KMS-11 (cell line): ENCODE measurements around the gene OGG1.
"Not testable (repeated sequence)": the region's sequence is repeated elsewhere in the genome, so short reads cannot be mapped to it uniquely, and the experiment has no call there.

Experiments used
- H2AFZ ChIP-seq: fragments of 200-600 bp; sonication (generic); 2 replicates; pipeline ENCODE4 v1.6.1; 2016; ENCODE audit warnings: antibody characterized with exemption, mixed run types, low read depth
- H3K27ac ChIP-seq: fragments of 200-600 bp; sonication (generic); 2 replicates; pipeline ENCODE4 v1.6.1; 2016; ENCODE audit warnings: mild to moderate bottlenecking, mixed run types
- H3K27me3 ChIP-seq: fragments of 200-600 bp; sonication (generic); 2 replicates; pipeline ENCODE4 v1.6.1; 2017; ENCODE audit warnings: mild to moderate bottlenecking, low read depth, mixed run types, moderate library complexity; ENCODE audit not compliant: insufficient read depth
- H3K36me3 ChIP-seq: fragments of 200-600 bp; sonication (generic); 2 replicates; pipeline ENCODE4 v1.6.1; 2017; ENCODE audit warnings: mild to moderate bottlenecking, mixed run types; ENCODE audit not compliant: insufficient read depth
- H3K4me1 ChIP-seq: fragments of 200-600 bp; sonication (generic); 2 replicates; pipeline ENCODE4 v1.6.1; 2016; ENCODE audit warnings: mild to moderate bottlenecking, low read depth, mixed run types; ENCODE audit not compliant: poor library complexity, severe bottlenecking
- H3K4me2 ChIP-seq: fragments of 200-600 bp; sonication (generic); 2 replicates; pipeline ENCODE4 v1.7.0; 2016; ENCODE audit warnings: mild to moderate bottlenecking, mixed run types
- H3K4me3 ChIP-seq: fragments of 200-600 bp; sonication (generic); IDR thresholded peaks from 2 replicates; pipeline ENCODE4 v1.6.1; 2017; ENCODE audit warnings: low read depth, low read length, mixed read lengths; ENCODE audit not compliant: insufficient read depth
- H3K79me2 ChIP-seq: fragments of 200-600 bp; sonication (generic); 2 replicates; pipeline ENCODE4 v1.6.1; 2016; ENCODE audit warnings: low read depth, mixed run types; ENCODE audit not compliant: insufficient read depth
- H3K9ac ChIP-seq: fragments of 200-600 bp; sonication (generic); 2 replicates; pipeline ENCODE4 v1.6.1; 2016; ENCODE audit warnings: mild to moderate bottlenecking, mixed run types
- H4K20me1 ChIP-seq: fragments of 200-600 bp; sonication (generic); 2 replicates; pipeline ENCODE4 v1.6.1; 2016; ENCODE audit warnings: mild to moderate bottlenecking, mixed run types; ENCODE audit not compliant: insufficient read depth
- CTCF ChIP-seq: fragments of 200-600 bp; sonication (generic); conservative IDR thresholded peaks from 2 replicates; pipeline ENCODE4 v1.6.1; 2017; ENCODE audit warnings: low read depth, mild to moderate bottlenecking, antibody characterized with exemption, low read length, moderate library complexity, mixed read lengths

OGG1 gene

GRCh38 chr3:9769012-9769411 lies 19.3 kb downstream of the OGG1 start:
- H3K4me1 ChIP-seq: no peaks in the 10 kb centered on the region
- H3K9ac ChIP-seq: no peak overlapping the region; the same call in 1 of the 2 replicates
- no peak for TF ChIP-seq CTCF
- no peak overlapping the region for H3K4me3 ChIP-seq
- no peak overlapping the region for H2AFZ ChIP-seq
- no peaks in the 10 kb centered on the region for H3K79me2 ChIP-seq
- H4K20me1 ChIP-seq: no peaks in the 10 kb centered on the region
- no peak overlapping the region for H3K27ac ChIP-seq
- H3K36me3 ChIP-seq: no peaks in the 10 kb centered on the region
- H3K27me3 ChIP-seq: no peaks in the 10 kb centered on the region
- peak overlapping the region; percentile 34; the same call in 1 of the 2 replicates for H3K4me2 ChIP-seq

GRCh38 chr3:9769426-9770275 lies 19.9 kb downstream of the OGG1 start, which contains the start of gene CAMK1:
Gene CAMK1 (minus strand): TSS chr3:9769947. CDS start chr3:9767749, 2,198 bp downstream.
- no peak within 1 kb of the TSS for H3K4me3 ChIP-seq
- H3K4me1 ChIP-seq: no peaks in the 10 kb centered on the region
- no peak for TF ChIP-seq CTCF
- H3K9ac ChIP-seq: peak within 1 kb of the TSS; percentile 53
- H3K36me3 ChIP-seq: no peaks in the 10 kb centered on the region
- H3K4me2 ChIP-seq: peak within 1 kb of the TSS; percentile 34; the same call in 1 of the 2 replicates
- no peaks in the 10 kb centered on the region for H4K20me1 ChIP-seq
- peak within 1 kb of the TSS; percentile 67 for H2AFZ ChIP-seq
- H3K79me2 ChIP-seq: no peaks in the 10 kb centered on the region
- no peaks in the 10 kb centered on the region for H3K27me3 ChIP-seq
- no peak within 1 kb of the TSS for H3K27ac ChIP-seq

GRCh38 chr3:9770276-9770812 lies 20.6 kb downstream of the OGG1 start:
- H3K9ac ChIP-seq: peak overlapping the region; percentile 53
- no peaks in the 10 kb centered on the region for H3K4me1 ChIP-seq
- H2AFZ ChIP-seq: peak overlapping the region; percentile 67
- H3K4me3 ChIP-seq: no peak overlapping the region
- H3K4me2 ChIP-seq: peak overlapping the region; percentile 34; the same call in 1 of the 2 replicates
- H3K27me3 ChIP-seq: no peaks in the 10 kb centered on the region
- H4K20me1 ChIP-seq: no peaks in the 10 kb centered on the region
- H3K27ac ChIP-seq: no peak overlapping the region
- H3K36me3 ChIP-seq: no peaks in the 10 kb centered on the region
- no peaks in the 10 kb centered on the region for H3K79me2 ChIP-seq
- TF ChIP-seq CTCF: no peak

- H3K27me3 ChIP-seq, H3K4me2 ChIP-seq: not testable (repeated sequence)
These were observed 21.3 kb downstream of the OGG1 start for GRCh38 chr3:9771007-9771406.

More at GRCh38 chr3:9771007-9771406, 21.3 kb downstream of the OGG1 start:
- not testable (repeated sequence) for H3K79me2 ChIP-seq, H4K20me1 ChIP-seq, H3K4me3 ChIP-seq, H3K4me1 ChIP-seq, H3K9ac ChIP-seq, H3K27ac ChIP-seq, H2AFZ ChIP-seq, H3K36me3 ChIP-seq
